K562 (cell line): ENCODE data around the gene LGALS12.

Source experiments
- ATF3 ChIP-seq, 2 experiments: fragments of 450-650 bp in 1 of 2; sonication (generic) in 1 of 2; formaldehyde crosslinking in 1 of 2; IDR thresholded peaks in 1 of 2; conservative IDR thresholded peaks in 1 of 2; 2 replicates each; pipeline versions ENCODE4 v1.6.1 to v1.8.1; 2016 to 2023; ENCODE audit warnings: mild to moderate bottlenecking in 2 of 2, moderate library complexity in 2 of 2, inconsistent platforms in 1 of 2, missing genetic modification reagents in 1 of 2
- CTCF ChIP-seq, 3 experiments: IDR thresholded peaks in 2 of 3; conservative IDR thresholded peaks in 1 of 3; 2 replicates each; pipeline ENCODE4 v1.5.1; 2011 to 2012; ENCODE audit warnings: low read length in 3 of 3, mild to moderate bottlenecking in 3 of 3, control low read depth in 2 of 3, improper control_type of control experiment in 1 of 3, inconsistent platforms in 1 of 3, low read depth in 1 of 3, mixed read lengths in 1 of 3, moderate library complexity in 1 of 3; ENCODE audit not compliant: insufficient read depth in 2 of 3
- E2F4 ChIP-seq: sonication (generic); formaldehyde crosslinking; IDR thresholded peaks from 2 replicates; pipeline ENCODE4 v1.8.0; 2022; ENCODE audit warnings: mild to moderate bottlenecking, low read depth, missing genetic modification reagents
- JUND ChIP-seq, 2 experiments: IDR thresholded peaks; 2 replicates in 1 of 2; 3 replicates in 1 of 2; pipeline ENCODE4 v1.6.1; 2011; ENCODE audit warnings: borderline replicate concordance in 2 of 2, low read depth in 2 of 2, low read length in 2 of 2, improper control_type of control experiment in 1 of 2, missing biosample characterization in 1 of 2, missing genetic modification characterization in 1 of 2, missing genetic modification reagents in 1 of 2
- KLF1 ChIP-seq: fragments of 450-650 bp; IDR thresholded peaks from 2 replicates; pipeline ENCODE4 v1.6.1; 2016; ENCODE audit warnings: missing genetic modification characterization, missing compliant biosample characterization
- POLR2AphosphoS5 ChIP-seq: IDR thresholded peaks from 2 replicates; pipeline ENCODE4 v1.6.1; 2011; ENCODE audit warnings: mild to moderate bottlenecking, low read depth, low read length, moderate library complexity; ENCODE audit not compliant: control insufficient read depth, insufficient read depth
- TARDBP ChIP-seq: fragments of 450-650 bp; IDR thresholded peaks from 2 replicates; pipeline ENCODE4 v1.6.1; 2016
- TCF7L2 ChIP-seq: fragments of 150-350 bp; IDR thresholded peaks from 2 replicates; pipeline ENCODE4 v1.6.1; 2016; ENCODE audit warnings: low read depth, mild to moderate bottlenecking, low read length, moderate library complexity
- ZBTB49 ChIP-seq: sonication (generic); formaldehyde crosslinking; IDR thresholded peaks from 2 replicates; pipeline ENCODE4 v1.8.0; 2022; ENCODE audit warnings: missing genetic modification reagents, mild to moderate bottlenecking, borderline replicate concordance

GRCh38 chr11:63564056-63564774, 58.3 kb downstream of the LGALS12 start:
- TF ChIP-seq CTCF (IDR thresholded peaks at IDR 0.05 in 2 of 3, conservative IDR thresholded peaks at IDR 0.05 in 1 of 3; ENCODE audit: insufficient read depth in 2 of 3, low read depth in 1 of 3, low read length in 3 of 3), result no peak
- TF ChIP-seq KLF1, result no peak
- no peak for TF ChIP-seq TARDBP
- TF ChIP-seq ZBTB49 (CRISPR knock-in tag), result no peak
- no peak for TF ChIP-seq TCF7L2
- no peak for TF ChIP-seq POLR2AphosphoS5
- no peak for TF ChIP-seq ATF3 (IDR thresholded peaks at IDR 0.05)
- no peak for TF ChIP-seq ATF3 (CRISPR knock-in tag; conservative IDR thresholded peaks at IDR 0.05)
- TF ChIP-seq E2F4 (CRISPR knock-in tag), result no peak
- TF ChIP-seq JUND (IDR thresholded peaks at IDR 0.05; ENCODE audit: borderline replicate concordance, low read depth, low read length), result no peak
- no peak for TF ChIP-seq JUND (tag; IDR thresholded peaks at IDR 0.05; ENCODE audit: borderline replicate concordance, low read depth, low read length)
